GOT3 (cell line): ENCODE results near the gene HBZ.
"Not testable (repeated sequence)": the region's sequence is repeated elsewhere in the genome, so short reads cannot be mapped to it uniquely, and the experiment has no call there.

Experiments used
- DNase-seq: peaks from one replicate; lab custom pipeline; 2025; ENCODE audit warnings: mixed read lengths; lab: John Stamatoyannopoulos, UW

Gene HBZ

DNA sequence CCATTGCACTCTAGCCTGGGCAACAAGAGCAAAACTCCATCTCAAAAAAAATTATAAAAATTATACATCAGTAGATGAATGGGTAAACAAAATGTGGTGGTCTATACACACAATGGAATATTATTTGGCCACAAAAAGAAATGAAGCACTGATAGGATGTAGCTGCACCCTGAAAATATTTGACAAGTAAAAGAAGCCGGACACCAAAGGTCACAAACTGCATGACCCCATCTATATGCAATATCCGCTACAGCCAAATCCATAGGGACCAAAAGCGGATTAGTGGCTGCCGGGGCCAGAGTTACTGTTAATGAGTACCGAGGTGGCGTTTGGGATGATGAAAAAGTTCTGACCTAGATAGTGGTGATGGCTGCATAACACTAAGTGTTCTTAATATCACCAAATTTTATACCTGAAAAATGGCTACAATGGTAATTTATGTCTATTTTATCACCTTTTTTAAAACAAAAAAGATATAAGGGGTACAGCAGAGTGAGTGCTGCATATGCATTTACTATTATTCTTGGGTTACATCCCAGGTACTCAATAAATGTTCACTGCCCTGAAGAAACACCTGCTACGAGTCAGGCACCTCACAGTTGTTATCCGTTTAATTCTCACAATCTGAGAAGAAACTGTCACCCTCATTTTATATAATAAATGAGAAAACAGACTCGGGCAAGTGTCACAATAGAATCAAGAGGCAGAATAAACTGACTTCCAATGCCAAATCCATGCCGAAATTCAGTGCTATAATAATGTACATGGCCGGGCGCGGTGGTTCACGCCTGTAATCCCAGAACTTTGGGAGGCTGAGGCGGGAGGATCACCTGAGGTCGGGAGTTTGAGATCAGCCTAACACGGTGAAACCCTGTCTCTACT is 27.0 kb downstream of the HBZ start:
- DNase-seq, result no peak

GRCh38 chr16:180101-180675 is 27.7 kb downstream of the HBZ start, which contains the start of gene HBQ1:
HBQ1 (plus strand) TSS chr16:180459; CDS start chr16:180487, 28 bp downstream.
- DNase-seq, result no peak

- no peak for DNase-seq
These were observed 28.5 kb downstream of the HBZ start for GRCh38 chr16:180681-181564.

DNA sequence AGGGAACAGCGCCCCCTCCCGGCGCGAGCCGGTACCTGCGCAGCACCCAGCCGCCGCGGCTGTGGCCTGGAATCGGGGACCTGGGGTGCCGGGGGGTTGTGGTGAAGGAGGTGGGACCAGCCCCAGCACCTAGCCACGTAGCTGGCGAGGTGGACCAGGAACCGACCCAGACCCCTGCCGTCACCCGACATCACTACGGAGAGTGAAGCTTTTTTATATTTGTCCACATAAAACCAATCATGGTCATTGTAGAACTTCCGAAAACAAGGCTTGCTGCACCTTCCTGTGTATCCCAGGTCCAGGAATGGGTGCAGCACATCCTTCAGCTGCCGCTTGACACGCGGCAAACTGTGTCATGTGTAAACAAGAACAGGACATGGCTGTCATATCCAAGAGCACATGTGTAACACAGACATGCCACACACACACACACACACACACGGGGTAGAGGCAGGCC is 29.1 kb downstream of the HBZ start:
- no peak for DNase-seq

DNA sequence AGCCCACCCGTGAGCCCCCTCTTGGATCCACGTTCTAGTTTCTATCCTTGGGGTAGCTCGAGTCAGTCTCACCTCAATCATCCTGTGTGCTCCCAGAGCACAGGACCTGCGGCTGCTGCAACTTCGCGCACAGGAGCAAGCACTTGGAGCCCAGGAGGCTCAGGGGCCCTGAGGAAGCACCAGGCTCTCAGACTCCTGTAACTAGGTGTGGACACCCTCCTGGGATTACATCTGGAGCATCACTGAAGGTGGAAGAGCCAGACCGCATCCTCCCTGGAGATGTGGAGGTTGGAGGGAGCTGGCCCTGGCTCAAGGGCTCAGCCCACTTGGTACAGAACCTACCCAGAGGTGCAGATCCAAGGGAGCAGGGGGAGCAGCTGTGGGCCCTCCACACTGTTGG is 30.6 kb downstream of the HBZ start:
- no peak for DNase-seq

DNA sequence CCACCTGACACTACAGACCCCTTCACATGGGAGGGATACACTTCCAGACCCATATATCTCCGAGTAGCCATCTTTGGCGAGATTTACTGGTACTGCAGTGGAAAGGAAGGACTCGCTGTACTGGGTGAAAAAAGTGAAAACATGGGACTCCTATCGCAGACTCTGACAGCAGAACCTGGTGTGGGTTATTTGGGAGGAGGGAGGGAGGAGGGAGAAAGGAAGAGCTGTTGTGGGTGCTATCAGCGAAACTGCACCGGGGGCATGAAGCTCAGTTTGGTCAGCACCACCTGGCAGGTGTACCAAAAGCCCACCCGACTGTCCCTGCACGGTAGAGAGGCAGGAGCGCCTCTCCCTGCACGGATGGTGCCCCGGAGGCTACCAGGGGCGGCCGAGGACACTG is 32.8 kb downstream of the HBZ start:
- DNase-seq, result no peak

GRCh38 chr16:185691-186090 is 33.2 kb downstream of the HBZ start:
- DNase-seq, result no peak

GRCh38 chr16:187330-187729 is 34.9 kb downstream of the HBZ start:
- DNase-seq, result no peak

- no peak for DNase-seq
These were observed 36.2 kb downstream of the HBZ start for GRCh38 chr16:188674-189073.

GRCh38 chr16:189604-190186 is 37.3 kb downstream of the HBZ start:
- DNase-seq, result no peak

- no peak for DNase-seq
These were observed 39.4 kb downstream of the HBZ start for GRCh38 chr16:191831-192230.

DNA sequence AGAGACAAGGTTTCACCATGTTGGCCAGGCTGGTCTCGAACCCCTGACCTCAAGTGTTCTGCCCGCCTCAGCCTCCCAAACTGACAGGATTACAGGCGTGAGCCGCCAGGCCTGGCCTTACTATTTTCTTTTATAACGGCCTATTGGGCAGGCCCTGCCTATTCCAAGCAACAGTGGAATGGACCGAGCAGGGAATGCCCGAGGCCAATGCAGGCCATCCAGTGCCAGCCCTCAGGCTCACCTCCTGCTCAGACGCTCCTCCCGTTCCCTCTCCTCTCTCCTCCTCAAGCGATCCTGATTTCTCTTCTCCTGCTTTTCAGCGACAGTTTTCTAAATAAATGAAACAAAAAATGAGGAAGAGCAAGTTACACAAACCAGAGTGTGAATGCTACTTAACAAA is 40.2 kb downstream of the HBZ start:
- DNase-seq, result no peak

DNA sequence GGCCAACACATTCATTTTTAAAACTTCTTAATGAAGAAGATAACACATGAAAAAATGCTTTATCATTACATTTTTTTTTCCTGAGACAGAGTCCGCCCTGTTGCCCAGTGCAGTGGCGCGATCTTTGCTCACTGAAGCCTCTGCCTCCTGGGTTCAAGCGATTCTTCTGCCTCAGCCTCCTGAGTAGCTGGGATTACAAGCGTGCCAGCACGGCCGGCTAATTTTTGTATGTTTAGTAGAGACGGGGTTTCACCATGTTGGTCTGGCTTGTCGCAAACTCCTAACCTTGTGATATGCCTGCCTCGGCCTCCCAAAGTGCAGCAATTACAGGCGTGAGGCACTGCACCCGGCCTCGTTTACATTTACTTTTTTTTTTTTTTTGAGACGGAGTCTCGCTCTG is 41.0 kb downstream of the HBZ start:
- no peak for DNase-seq

DNA sequence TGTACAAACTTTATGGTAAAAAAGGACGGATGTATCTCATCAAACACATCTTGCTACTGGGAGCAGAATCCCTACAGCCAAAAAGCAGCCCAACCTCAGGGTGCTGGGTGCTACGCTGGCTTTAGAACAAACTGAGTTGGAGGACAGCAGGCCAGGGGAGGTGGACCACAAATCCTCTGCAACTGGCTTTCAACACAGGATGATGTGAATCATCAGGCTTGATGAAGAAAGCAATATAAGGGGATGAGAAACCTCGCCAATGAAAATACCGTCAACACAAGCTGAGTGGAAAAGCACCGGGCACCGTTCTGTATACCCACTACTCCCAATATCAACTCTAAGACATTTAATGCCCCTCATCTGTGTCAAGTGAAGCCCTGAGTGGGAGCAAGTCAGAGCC is 42.1 kb downstream of the HBZ start:
- DNase-seq, result no peak

DNA sequence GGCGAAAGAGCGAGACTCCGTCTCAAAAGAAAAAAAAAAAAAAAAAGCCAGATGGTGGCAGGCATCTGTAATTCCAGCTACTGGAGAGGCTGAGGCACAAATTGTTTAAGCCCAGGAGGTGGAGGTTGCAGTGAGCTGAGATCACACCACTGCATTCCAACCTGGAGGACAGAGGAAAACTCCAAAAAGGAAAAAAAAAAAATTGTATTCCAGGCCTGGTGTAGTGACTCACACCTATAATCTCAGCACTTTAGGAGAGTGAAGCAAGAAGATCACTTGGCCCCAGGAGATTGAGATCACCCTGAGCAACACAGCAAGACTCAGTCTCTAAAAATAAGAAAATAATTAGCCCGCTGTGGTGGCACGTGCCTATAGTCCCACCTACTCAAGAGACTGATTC is 47.9 kb downstream of the HBZ start:
- no peak for DNase-seq

DNA sequence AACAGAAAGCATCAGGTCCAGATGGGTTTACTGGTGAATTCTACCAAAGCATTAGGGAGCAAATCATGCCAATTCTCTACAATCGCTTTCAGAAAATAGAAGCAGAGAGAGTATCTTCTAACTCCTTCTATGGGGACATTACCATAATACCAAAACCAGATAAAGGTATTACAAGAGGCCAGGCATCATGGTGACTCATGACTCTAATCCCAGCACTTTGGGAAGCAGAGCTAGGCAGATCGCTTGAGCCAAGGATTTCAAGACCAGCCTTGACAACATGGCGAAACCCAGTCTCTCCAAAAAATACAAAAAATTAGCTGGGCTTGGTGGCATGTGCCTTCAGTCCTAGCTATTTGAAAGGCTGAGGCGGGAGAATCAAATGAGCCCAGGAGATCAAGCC is 50.8 kb downstream of the HBZ start:
- no peak for DNase-seq

GRCh38 chr16:204046-204445 is 51.6 kb downstream of the HBZ start:
- DNase-seq, result not testable (repeated sequence)
